Adrenal gland (tissue), 12 donors: ENCODE data around the gene CYFIP1. TPM values are rescaled to one million over a fixed set of nuclear protein-coding genes. Genes with fewer than 3 reads are reported as not detected.

Experiments used
- DNase-seq, 7 donors: peaks; one replicate each; pipeline ENCODE4 v3.0.0-alpha.2; 2019 to 2020
- H3K27ac ChIP-seq, 5 donors: fragments of 200-600 bp; sonication (generic) in 4 of 5; 1 replicate in 3 of 5; 2 replicates in 2 of 5; pipeline versions ENCODE4 v1.5.1 to v1.8.0; 2016 to 2020; ENCODE audit warnings: mild to moderate bottlenecking in 1 of 5
- H3K27me3 ChIP-seq: fragments of 200-600 bp; 2 replicates; pipeline ENCODE4 v1.8.0; 2021
- H3K36me3 ChIP-seq, 2 donors: fragments of 200-600 bp; replicated peaks in 1 of 2; 1 replicate in 1 of 2; 2 replicates in 1 of 2; pipeline versions ENCODE4 v1.5.1 to v1.8.0; 2018 to 2022
- H3K4me1 ChIP-seq, 2 donors: fragments of 200-600 bp; replicated peaks in 1 of 2; 1 replicate in 1 of 2; 2 replicates in 1 of 2; pipeline versions ENCODE4 v1.5.1 to v1.8.0; 2018 to 2021
- H3K4me3 ChIP-seq, 4 donors: fragments of 200-600 bp; sonication (generic) in 3 of 4; one replicate each; pipeline ENCODE4 v1.5.1; 2016 to 2018
- H3K9me3 ChIP-seq, 3 donors: fragments of 200-600 bp; sonication (generic) in 1 of 3; replicated peaks in 1 of 3; 1 replicate in 2 of 3; 2 replicates in 1 of 3; pipeline versions ENCODE4 v1.5.1 to v1.8.0; 2016 to 2021
- POLR2A ChIP-seq, 2 donors: fragments of 450-650 bp; IDR thresholded peaks; one replicate each; pipeline ENCODE4 v1.6.1; 2017; ENCODE audit warnings: antibody characterized with exemption in 2 of 2, mild to moderate bottlenecking in 2 of 2, moderate library complexity in 1 of 2
- WGBS, 4 donors: extraction: QIAGEN DNeasy Blood & Tissue Kit in 2 of 4; methylation state at CpG; one replicate each; pipeline versions ENCODE4 v1.1.5 to v1.1.7; 2013 to 2017; 5-methylcytosine and 5-hydroxymethylcytosine counted together
- intact Hi-C, 2 donors: fragments of 100-400 bp; cut with DNase I; formaldehyde crosslinking; loops; one replicate each; pipeline versions ENCODE4 v1.14.1 to v1.15.0; 2022 to 2023
- polyA plus RNA-seq, 3 donors: library from polyadenylated mRNA; stranded (reverse); fragments of 200-250 nt in 2 of 3; fragments of 350-450 nt in 1 of 3; fragmentation: Illumina TruSeq in 1 of 3; extraction: RNeasy Lipid Tissue Mini Kit (QIAGEN cat#74804) in 1 of 3; gene quantifications; one replicate each; pipeline ENCODE4 v1.2.3, GENCODE V29; 2013 to 2014
- total RNA-seq, 9 donors: library from RNA; depleted of rRNA in 4 of 9; stranded (reverse); fragments of >200 nt in 4 of 9; fragments of 120-200 nt in 1 of 9; fragmentation: NEBNext Ultra II Directional in 1 of 9; extraction: Animal tissue kit (Norgen Biotek cat#: 25700) in 1 of 9; gene quantifications; one replicate each; pipeline versions ENCODE4 v1.1.0 to v1.2.4, GENCODE V29; 2013 to 2023
- TF ChIP-seq, protein P1 (sequence below), 6 experiments: fragments of 450-650 bp in 4 of 6; fragments of 200-600 bp in 2 of 6; sonication (generic) in 1 of 6; IDR thresholded peaks; 1 replicate in 5 of 6; 2 replicates in 1 of 6; pipeline versions ENCODE4 v1.5.1 to v1.8.0; 2016 to 2021; ENCODE audit warnings: antibody characterized with exemption in 6 of 6, mild to moderate bottlenecking in 2 of 6, moderate library complexity in 1 of 6
- donor health status: healthy with polysubstance abuse.
- donor health status: Bipolar disorder and iron deficiency.
- donor health status: DM: yes; HTN: yes; CAD: no.
- donor health status: DM: no; HTN: no; CAD: no.
- donor health status: DM: no; HTN: no; CAD: no.
- donor health status: DM: yes; HTN: yes; CAD: no.

CYFIP1 gene
- total and polyA plus RNA-seq, 12 donors: 21.2 to 124 (median 85.0) TPM

DNA sequence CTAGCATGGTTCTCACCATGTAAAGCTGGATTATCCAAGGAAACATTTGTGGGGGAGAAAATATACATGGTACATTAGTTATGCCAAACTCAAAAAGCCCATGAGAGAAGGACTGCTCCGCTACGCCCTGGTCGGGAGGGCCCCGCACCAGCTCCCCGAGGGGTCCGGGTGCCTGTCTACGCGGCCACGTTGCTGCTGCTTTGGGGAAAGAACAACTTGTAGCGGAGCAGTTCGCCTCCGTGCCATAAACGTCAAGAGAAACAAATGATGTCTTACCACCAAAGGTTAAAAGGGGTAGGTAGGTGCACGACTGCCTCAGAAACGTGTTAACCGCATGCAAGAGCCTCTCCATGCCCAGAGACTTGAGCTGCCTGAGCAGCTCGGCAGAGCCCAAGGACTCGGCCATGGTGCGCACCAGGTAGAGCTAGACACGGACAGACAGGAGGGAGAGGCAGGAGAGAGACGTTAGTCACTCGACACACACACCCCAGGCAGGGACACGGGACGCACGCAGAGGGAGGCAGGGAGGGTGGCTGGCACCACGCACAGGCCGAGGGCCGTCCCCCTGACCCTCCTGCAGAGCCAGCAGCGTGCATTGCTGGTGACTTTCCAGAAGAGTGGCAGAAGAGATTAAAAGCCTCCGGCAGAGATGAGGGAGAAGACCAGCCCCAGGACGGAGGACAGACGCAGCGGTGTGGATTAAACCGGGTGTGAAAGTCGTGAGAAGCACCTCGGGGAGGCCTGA, 63.4 kb downstream of the CYFIP1 start:
- Histone ChIP-seq H3K9me3 (no peaks in the 10 kb centered on the region), H3K4me1 (peaks cover 7 to 9% of the 10 kb centered on the region in 2 donors), H3K27me3 (no peaks in the 10 kb centered on the region), H3K27ac (no peak overlapping the region), H3K4me3 (no peak overlapping the region), H3K36me3 (peaks cover 0 to 66% of the 10 kb centered on the region in 2 donors)
- 91 to 95% (median 94%) methylated on average over 31 to 36 of the region's 36 CpGs for WGBS, 4 donors
- TF ChIP-seq, protein P1, sequence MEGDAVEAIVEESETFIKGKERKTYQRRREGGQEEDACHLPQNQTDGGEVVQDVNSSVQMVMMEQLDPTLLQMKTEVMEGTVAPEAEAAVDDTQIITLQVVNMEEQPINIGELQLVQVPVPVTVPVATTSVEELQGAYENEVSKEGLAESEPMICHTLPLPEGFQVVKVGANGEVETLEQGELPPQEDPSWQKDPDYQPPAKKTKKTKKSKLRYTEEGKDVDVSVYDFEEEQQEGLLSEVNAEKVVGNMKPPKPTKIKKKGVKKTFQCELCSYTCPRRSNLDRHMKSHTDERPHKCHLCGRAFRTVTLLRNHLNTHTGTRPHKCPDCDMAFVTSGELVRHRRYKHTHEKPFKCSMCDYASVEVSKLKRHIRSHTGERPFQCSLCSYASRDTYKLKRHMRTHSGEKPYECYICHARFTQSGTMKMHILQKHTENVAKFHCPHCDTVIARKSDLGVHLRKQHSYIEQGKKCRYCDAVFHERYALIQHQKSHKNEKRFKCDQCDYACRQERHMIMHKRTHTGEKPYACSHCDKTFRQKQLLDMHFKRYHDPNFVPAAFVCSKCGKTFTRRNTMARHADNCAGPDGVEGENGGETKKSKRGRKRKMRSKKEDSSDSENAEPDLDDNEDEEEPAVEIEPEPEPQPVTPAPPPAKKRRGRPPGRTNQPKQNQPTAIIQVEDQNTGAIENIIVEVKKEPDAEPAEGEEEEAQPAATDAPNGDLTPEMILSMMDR (IDR thresholded peaks at IDR 0.05): no peak
- no peak for TF ChIP-seq POLR2A (IDR thresholded peaks at IDR 0.05)
- no peak for DNase-seq
- intact Hi-C loops: no loop called here

GRCh38 chr15:22915866-22916515, 64.2 kb downstream of the CYFIP1 start:
- no peak for DNase-seq
- intact Hi-C loops: no loop called here
- H3K4me1 ChIP-seq: peaks cover 7 to 9% of the 10 kb centered on the region in 2 donors
- no peak overlapping the region for H3K27ac ChIP-seq
- H3K36me3 ChIP-seq: peaks cover 0 to 74% of the 10 kb centered on the region in 2 donors
- TF ChIP-seq, protein P1 (IDR thresholded peaks at IDR 0.05): no peak
- no peak for TF ChIP-seq POLR2A (IDR thresholded peaks at IDR 0.05)
- H3K4me3 ChIP-seq: no peak overlapping the region
- H3K27me3 ChIP-seq: no peaks in the 10 kb centered on the region
- H3K9me3 ChIP-seq: no peaks in the 10 kb centered on the region
- WGBS, 4 donors: 94 to 97% (median 96%) methylated on average over 24 to 25 of the region's 25 CpGs

DNA sequence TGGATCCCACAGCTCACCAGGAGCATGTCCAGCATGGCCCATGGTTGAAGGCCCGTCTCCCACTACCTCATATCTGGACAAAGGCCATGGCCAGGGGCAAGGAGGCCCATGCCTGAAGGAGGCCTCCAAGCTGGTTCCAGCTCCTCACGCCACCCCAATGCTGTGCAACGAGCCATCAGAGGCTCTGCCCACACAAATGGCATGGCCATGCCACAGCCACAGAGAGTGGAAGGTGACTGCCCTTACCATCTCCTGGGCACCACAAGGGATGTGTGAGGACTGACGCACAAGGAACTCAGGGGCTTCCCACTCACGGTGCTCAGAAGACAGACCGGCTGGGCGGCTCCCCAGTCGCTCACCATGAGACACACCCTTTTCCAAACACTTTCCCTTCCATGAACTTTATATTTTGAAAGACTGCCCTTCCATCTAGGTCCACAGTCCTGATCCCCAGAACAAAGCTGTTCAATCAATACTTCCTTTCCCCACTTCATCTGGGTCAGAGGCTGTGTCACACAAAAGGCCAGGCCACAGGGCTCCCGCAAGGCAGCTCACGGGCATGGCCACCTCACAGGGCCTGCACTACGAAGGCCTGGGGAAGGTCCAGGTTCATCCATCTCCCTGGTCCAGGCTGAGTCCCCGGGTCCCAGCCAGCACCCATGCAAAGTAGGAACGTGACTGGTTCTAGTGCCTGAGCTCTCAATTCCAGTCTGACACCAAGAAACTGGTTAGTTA, 66.4 kb downstream of the CYFIP1 start:
- 94 to 99% (median 96%) methylated on average over 10 to 13 of the region's 13 CpGs for WGBS, 4 donors
- TF ChIP-seq, protein P1 (IDR thresholded peaks at IDR 0.05): no peak
- TF ChIP-seq POLR2A (IDR thresholded peaks at IDR 0.05): no peak
- Histone ChIP-seq H3K27me3 (no peaks in the 10 kb centered on the region), H3K27ac (no peak overlapping the region), H3K4me3 (no peak overlapping the region), H3K36me3 (peaks cover 0 to 95% of the 10 kb centered on the region in 2 donors), H3K4me1 (no peaks in the 10 kb centered on the region), H3K9me3 (no peaks in the 10 kb centered on the region)
- intact Hi-C loops: no loop called here
- no peak for DNase-seq

DNA sequence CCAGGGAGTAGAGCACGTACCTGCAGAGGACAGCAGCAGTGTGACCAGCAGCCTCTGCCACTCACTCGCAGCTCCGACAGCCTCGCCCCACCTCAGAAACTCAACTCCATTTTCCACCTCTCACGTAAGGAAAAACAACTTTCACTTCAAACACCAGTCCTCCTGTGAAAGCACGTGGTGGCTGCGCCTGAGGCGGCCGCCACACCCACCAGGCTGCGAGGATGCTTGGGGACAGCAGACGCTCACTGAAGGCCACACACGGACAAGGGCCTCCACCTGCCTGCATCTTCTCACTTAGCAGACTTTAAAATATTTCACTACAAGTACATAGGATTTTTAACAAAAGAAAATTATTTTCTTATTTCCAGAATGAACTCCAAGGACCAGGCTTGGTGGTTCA, 67.9 kb downstream of the CYFIP1 start:
- H3K27ac ChIP-seq: no peak overlapping the region
- no peaks in the 10 kb centered on the region for H3K9me3 ChIP-seq
- TF ChIP-seq, protein P1 (IDR thresholded peaks at IDR 0.05): no peak
- no peak for TF ChIP-seq POLR2A (IDR thresholded peaks at IDR 0.05)
- no peaks in the 10 kb centered on the region for H3K4me1 ChIP-seq
- no peaks in the 10 kb centered on the region for H3K27me3 ChIP-seq
- DNase-seq: no peak
- peaks cover 0 to 94% of the 10 kb centered on the region in 2 donors for H3K36me3 ChIP-seq
- 90 to 97% (median 97%) methylated on average over 12 of the region's 12 CpGs for WGBS, 4 donors
- intact Hi-C loops: no loop called here
- no peak overlapping the region for H3K4me3 ChIP-seq
